Measurements from ENCODE around the gene VPS54.

The VPS54 gene

GRCh38 chr2:63874204-63875130 lies 144.8 kb downstream of the VPS54 start:
- CTCF ChIA-PET = no interaction called here
- TF ChIP-seq FOXM1 (IDR thresholded peaks at IDR 0.05; ENCODE audit: borderline replicate concordance) (no peak), ELF4 (IDR thresholded peaks at IDR 0.05) (no peak), PKNOX1 (IDR thresholded peaks at IDR 0.05) (no peak), LEF1 (IDR thresholded peaks at IDR 0.05; ENCODE audit: borderline replicate concordance) (no peak), SUZ12 (IDR thresholded peaks at IDR 0.05) (no peak), SP1 (IDR thresholded peaks at IDR 0.05) (no peak), FOXA1 (IDR thresholded peaks at IDR 0.05) (no peak), ZNF384 (IDR thresholded peaks at IDR 0.05) (no peak), CTBP1 (IDR thresholded peaks at IDR 0.05; ENCODE audit: borderline replicate concordance) (no peak), FOXK2 (IDR thresholded peaks at IDR 0.05) (no peak), NFRKB (IDR thresholded peaks at IDR 0.05) (no peak), BHLHE40 (IDR thresholded peaks at IDR 0.05; ENCODE audit: borderline replicate concordance) (no peak)
- POLR2A ChIA-PET = no interaction called here
- DNase-seq (ENCODE audit: extremely low spot score) = no peak

- ChIA-PET POLR2A (no interaction called here), CTCF (no interaction called here)
- DNase-seq (ENCODE audit: extremely low spot score) = no peak
- TF ChIP-seq L3MBTL2 (conservative IDR thresholded peaks at IDR 0.05) (no peak), FOXA1 (IDR thresholded peaks at IDR 0.05) (no peak)
Observed at GRCh38 chr2:63872571-63873328, 146.5 kb downstream of the VPS54 start.

DNA sequence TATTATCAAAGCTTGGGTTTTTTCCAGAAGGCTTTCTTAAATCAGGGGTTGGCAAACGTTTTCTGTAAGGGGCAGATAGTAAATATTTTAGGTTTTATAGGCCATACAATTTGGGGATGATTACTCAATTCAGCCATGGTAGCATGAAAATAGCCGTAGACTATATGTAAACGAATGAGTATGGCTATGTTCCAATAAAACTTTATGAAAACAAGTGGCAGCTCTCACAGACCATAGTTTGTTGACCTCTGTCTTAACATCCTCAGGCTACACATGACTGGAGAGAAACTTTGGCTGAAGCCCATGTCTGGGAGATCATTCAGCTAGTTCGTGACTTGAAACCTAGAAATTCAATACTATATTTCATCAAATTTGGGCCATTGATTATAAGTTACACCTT lies 147.4 kb downstream of the VPS54 start:
- POLR2A ChIA-PET = no interaction called here
- DNase-seq (ENCODE audit: extremely low spot score) = no peak
- no peak for TF ChIP-seq CTBP1 (IDR thresholded peaks at IDR 0.05; ENCODE audit: borderline replicate concordance)
- TF ChIP-seq ZNF384 (IDR thresholded peaks at IDR 0.05) = no peak
- no peak for TF ChIP-seq L3MBTL2 (conservative IDR thresholded peaks at IDR 0.05)
- TF ChIP-seq TARDBP (IDR thresholded peaks at IDR 0.05) = no peak
- no peak for TF ChIP-seq ARNT (IDR thresholded peaks at IDR 0.05)
- no peak for TF ChIP-seq FOXK2 (IDR thresholded peaks at IDR 0.05)
- TF ChIP-seq HDGF (IDR thresholded peaks at IDR 0.05; ENCODE audit: borderline replicate concordance) = no peak
- TF ChIP-seq SUZ12 (IDR thresholded peaks at IDR 0.05) = no peak
- no peak for TF ChIP-seq SP1 (IDR thresholded peaks at IDR 0.05)
- TF ChIP-seq FOXA1 (IDR thresholded peaks at IDR 0.05) = no peak
- TF ChIP-seq LEF1 (IDR thresholded peaks at IDR 0.05; ENCODE audit: borderline replicate concordance) = no peak
- no peak for TF ChIP-seq BHLHE40 (IDR thresholded peaks at IDR 0.05; ENCODE audit: borderline replicate concordance)
- TF ChIP-seq NFRKB (IDR thresholded peaks at IDR 0.05) = no peak
- TF ChIP-seq ELF4 (IDR thresholded peaks at IDR 0.05) = no peak
- TF ChIP-seq PKNOX1 (IDR thresholded peaks at IDR 0.05) = no peak
- TF ChIP-seq FOXM1 (IDR thresholded peaks at IDR 0.05; ENCODE audit: borderline replicate concordance) = no peak
- CTCF ChIA-PET = no interaction called here

GRCh38 chr2:63870679-63871078 lies 148.5 kb downstream of the VPS54 start:
- no peak for TF ChIP-seq ZNF384 (IDR thresholded peaks at IDR 0.05)
- TF ChIP-seq FOXA1 (IDR thresholded peaks at IDR 0.05) = no peak
- TF ChIP-seq BHLHE40 (IDR thresholded peaks at IDR 0.05; ENCODE audit: borderline replicate concordance) = no peak
- TF ChIP-seq FOXM1 (IDR thresholded peaks at IDR 0.05; ENCODE audit: borderline replicate concordance) = no peak
- TF ChIP-seq FOXK2 (IDR thresholded peaks at IDR 0.05) = no peak
- POLR2A ChIA-PET = no interaction called here
- CTCF ChIA-PET = interaction anchor here (1.3 kb wide), 1 partner anchor 9 kb away, joined by 8 read pairs; no protein-coding TSS in a partner anchor
- no peak for DNase-seq (ENCODE audit: extremely low spot score)

- DNase-seq (ENCODE audit: extremely low spot score) = no peak
- ChIA-PET CTCF (interaction anchor here (0.6 to 1.0 kb wide), 3 partner anchors 24 to 167 kb away, joined by 3 read pairs; no protein-coding TSS in a partner anchor), POLR2A (no interaction called here)
- no peak for TF ChIP-seq ARNT (IDR thresholded peaks at IDR 0.05)
- TF ChIP-seq L3MBTL2 (conservative IDR thresholded peaks at IDR 0.05) = no peak
- TF ChIP-seq SUZ12 (IDR thresholded peaks at IDR 0.05) = no peak
- TF ChIP-seq FOXM1 (IDR thresholded peaks at IDR 0.05; ENCODE audit: borderline replicate concordance) = no peak
Observed at GRCh38 chr2:63866009-63866709, 153.1 kb downstream of the VPS54 start.

DNA sequence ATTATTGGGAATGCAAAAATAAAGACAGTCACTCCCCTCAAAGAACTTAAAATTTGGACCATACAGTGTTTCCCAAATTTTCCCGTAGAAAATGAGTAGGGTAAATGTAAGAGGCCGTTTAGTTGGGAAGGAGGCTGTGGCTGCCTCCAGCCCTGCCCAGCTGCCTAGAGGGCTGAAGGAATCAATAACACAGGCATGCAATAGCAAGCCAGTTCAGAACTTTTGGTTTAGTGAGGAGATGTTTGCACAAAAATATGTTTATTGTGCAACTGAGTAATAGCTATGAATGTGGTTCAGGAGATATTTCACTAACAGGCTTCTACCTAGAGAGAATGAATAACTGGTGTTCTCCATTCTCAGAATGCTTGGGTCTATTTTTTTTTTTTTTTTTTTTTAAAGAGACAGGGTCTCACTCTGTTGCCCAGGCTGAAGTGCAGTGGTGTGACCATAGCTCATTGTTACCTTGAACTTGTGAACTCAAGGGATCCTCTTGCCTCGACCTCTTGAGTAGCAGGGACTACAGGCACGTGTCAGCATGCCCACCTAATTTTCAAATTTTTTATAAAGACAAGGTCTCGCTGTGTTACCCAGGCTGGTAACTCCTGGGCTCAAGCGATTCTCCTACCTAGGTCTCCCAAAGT lies 153.9 kb downstream of the VPS54 start:
- ChIA-PET CTCF (no interaction called here), POLR2A (no interaction called here)
- TF ChIP-seq LEF1 (IDR thresholded peaks at IDR 0.05; ENCODE audit: borderline replicate concordance) = no peak
- TF ChIP-seq ZNF384 (IDR thresholded peaks at IDR 0.05) = 0 out of 2 replicates have a peak, but pooled peaks have one; percentile 24
- no peak for DNase-seq (ENCODE audit: extremely low spot score)
